Esophagus squamous epithelium (tissue), 4 donors: ENCODE results near the gene AGAP6.
"Not testable (repeated sequence)": the region's sequence is repeated elsewhere in the genome, so short reads cannot be mapped to it uniquely, and the experiment has no call there.

ENCODE experiments used
- CTCF ChIP-seq, 6 experiments: fragments of 450-650 bp in 4 of 6; fragments of 200-600 bp in 2 of 6; sonication (generic) in 2 of 6; IDR thresholded peaks; one replicate each; pipeline ENCODE4 v1.5.1; 2016 to 2019; ENCODE audit warnings: antibody characterized with exemption in 6 of 6, mild to moderate bottlenecking in 4 of 6, moderate library complexity in 4 of 6
- POLR2A ChIP-seq, 4 donors: fragments of 450-650 bp; IDR thresholded peaks; one replicate each; pipeline ENCODE4 v1.6.1; 2017; ENCODE audit warnings: antibody characterized with exemption in 4 of 4, mild to moderate bottlenecking in 4 of 4, moderate library complexity in 3 of 4

- TF ChIP-seq CTCF, POLR2A (IDR thresholded peaks at IDR 0.05): not testable (repeated sequence)
These were observed 28.7 kb downstream of the AGAP6 start for GRCh38 chr10:50016926-50017325.
